Activated naive CD4-positive, alpha-beta T cell treated with anti-CD3 and anti-CD28 coated beads, Interleukin-2, amount 50 U/mL, for 16 hours (primary cell): ENCODE data around the gene USP8.
"Not testable (repeated sequence)": the region's sequence is repeated elsewhere in the genome, so short reads cannot be mapped to it uniquely, and the experiment has no call there.

Source experiments
- DNase-seq: peaks from one replicate; pipeline ENCODE4 v3.0.0-alpha.2; 2020

The USP8 gene

GRCh38 chr15:50452927-50453326 is 28.7 kb downstream of the USP8 start:
- no peak for DNase-seq

GRCh38 chr15:50458348-50459112 is 34.3 kb downstream of the USP8 start:
- no peak for DNase-seq

- no peak for DNase-seq
Observed at GRCh38 chr15:50463423-50464358, 39.5 kb downstream of the USP8 start.

DNA sequence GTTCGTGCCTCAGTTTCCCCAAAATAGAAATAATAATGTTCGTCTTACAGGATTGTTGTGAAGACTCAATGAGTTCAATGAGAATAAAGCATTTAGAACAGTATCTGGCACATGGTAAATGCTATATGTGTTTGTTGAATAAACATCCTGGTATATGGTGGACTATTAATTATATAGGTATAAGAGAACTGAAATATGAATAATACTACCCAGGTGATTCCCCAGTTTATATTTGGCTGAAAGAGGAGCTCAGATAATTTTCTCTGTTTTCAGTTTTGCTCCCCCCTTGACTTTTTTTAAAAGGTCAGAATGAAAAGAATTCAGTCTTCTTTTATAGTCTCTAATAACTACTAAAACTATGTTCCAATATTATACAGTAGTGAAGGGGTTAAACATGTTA is 46.9 kb downstream of the USP8 start:
- no peak for DNase-seq

- no peak for DNase-seq
Observed at GRCh38 chr15:50476143-50476542, 51.9 kb downstream of the USP8 start.

DNA sequence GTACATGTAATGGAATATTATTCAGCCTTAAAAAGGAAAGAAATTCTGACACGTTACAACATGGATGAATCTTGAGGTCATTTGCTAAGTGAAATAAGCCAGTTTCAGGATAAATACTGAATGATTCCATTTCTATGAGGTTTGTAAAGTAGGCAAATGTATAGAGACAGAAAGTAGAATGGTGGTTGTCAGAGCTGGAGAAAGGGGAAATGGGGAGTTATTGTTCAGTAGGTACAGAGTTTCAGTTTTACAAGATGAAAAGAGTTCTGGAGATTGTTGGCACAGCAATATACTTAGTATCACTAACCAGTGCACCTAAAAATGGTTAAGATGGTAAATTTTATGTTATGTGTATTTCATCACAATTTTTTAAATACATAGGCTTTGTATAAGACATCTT is 60.6 kb downstream of the USP8 start:
- no peak for DNase-seq

DNA sequence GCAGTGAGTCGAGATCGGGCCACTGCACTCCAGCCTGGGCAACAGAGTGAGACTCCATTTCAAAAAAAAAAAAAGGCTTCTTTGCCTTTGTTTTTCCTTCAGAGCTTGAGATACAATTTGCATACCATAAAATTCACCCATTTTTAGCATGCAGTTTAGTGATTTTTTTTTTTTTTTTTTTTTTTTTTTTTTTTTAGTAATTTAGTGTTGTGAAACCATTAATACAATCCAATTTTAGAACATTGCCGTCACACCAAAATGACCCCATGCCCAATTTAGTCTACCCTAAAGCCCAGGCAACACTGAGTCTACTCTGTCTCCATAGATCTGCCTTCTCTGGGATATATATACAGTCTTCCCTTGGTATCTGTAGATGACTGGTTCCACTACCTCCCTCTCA is 61.2 kb downstream of the USP8 start:
- DNase-seq: no peak

DNA sequence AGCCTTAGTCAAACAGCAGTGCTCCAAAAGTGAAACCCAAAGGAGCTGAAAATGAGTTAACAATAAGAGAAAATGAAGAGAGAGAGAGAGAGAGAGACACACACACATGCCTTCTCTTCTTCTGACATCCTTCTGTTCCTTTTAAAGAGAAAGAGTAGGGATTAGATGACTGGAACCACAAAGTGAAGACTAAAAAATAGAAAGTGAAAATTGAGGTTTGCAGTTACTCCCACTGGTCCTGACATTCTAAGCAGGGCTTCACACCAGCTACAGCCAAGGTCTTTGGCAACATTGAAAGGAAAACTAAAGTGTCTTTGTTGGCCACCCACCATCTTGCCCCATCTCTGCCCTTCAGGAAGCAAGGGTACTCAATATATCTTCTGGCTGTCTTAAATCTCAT is 63.1 kb downstream of the USP8 start:
- DNase-seq: no peak

DNA sequence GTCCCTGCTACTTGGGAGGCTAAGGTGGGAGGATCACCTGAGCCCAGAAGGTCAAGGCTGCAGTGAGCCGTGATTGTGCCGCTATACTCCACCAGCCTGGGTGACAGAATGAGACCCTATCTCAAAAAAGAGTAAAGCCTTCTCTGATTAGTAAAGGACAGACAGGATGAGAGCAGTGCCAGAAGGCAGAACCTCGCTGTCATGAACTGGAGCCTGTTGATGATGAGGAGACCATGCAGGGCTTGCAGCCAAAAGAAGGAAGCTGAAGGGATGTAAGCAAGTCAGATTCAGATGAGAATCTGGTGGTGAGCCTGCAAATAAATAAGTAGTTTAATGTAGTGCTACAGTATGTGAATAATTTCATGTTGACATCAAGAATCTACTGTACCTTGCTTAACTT is 69.4 kb downstream of the USP8 start:
- no peak for DNase-seq

- DNase-seq: not testable (repeated sequence)
Observed at GRCh38 chr15:50494547-50494946, 70.3 kb downstream of the USP8 start.

DNA sequence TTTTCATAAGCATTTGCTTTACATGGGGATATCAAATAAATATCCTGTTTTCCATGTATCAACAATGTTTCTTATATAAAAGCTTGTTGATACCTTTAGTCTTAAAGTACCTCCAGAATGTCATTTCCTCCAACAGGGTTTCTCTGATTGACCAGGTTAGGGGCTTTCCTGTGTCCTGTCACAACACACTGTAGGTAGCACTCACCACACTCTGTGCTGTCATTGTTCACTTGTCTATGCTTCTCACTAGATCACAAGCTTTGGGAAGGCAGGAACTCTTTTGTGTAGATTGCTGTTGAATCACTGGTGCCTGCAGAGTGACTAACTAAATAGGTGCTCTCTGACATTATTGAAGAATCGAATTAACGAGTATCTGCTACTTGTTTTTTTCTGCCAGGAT is 72.5 kb downstream of the USP8 start:
- DNase-seq: no peak

DNA sequence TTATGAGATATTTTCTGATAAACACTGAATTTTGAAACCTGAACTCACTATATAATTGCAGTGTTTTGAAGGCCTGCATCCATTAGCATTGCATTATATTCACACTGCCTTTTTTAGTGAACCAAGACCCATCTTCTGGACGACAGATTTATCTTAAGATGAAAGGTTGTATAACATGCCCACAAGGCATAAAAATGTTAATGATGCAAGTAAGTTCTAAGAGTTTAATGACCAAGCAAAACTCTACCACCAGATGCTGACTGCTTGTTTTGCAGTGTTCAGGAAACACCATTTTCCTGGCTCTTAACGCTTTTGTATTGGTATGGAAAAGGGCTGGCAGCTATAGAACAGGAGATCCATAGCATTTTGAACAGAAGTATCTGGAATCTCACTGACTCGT is 76.1 kb downstream of the USP8 start:
- DNase-seq: no peak

GRCh38 chr15:50501815-50502214 is 77.6 kb downstream of the USP8 start:
- DNase-seq: no peak

- no peak for DNase-seq
Observed at GRCh38 chr15:50503144-50503543, 78.9 kb downstream of the USP8 start.

DNA sequence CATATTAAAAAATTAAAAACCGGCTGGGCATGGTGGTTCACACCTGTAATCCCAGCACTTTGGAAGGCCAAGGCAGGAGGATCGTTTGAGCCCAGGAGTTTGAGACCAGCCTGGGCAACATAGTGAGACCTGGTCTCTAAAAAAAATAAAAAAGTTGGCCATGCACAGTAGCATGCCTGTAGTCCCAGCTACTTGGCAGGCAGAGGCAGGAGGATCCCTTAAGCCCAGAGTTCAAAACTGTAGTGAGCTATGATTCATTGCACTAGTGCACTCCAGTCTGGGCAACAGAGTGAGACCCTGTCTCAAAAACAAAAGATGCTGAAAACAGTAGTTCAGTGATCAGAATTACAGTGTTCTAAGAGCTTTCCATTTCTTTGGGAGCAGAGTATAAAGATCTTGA is 81.5 kb downstream of the USP8 start:
- not testable (repeated sequence) for DNase-seq

DNA sequence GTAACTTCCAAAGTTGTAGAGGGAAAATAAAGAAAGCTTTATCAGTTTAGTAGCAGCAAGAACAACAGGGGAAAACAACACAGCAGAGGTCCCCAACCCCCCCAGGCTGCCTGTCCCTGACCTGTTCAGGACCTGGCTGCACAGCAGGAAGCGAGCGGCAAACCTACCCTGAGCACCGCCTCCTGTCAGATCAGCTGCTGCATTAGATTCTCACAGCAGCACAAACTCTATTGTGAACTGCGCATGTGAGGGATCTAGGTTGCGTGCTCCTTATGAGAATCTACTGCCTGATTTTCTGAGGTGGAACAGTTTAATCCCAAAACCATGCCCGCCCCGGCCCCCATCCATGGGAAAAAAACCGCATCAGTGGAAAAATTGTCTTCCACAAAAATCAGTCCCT is 81.9 kb downstream of the USP8 start:
- DNase-seq: no peak

DNA sequence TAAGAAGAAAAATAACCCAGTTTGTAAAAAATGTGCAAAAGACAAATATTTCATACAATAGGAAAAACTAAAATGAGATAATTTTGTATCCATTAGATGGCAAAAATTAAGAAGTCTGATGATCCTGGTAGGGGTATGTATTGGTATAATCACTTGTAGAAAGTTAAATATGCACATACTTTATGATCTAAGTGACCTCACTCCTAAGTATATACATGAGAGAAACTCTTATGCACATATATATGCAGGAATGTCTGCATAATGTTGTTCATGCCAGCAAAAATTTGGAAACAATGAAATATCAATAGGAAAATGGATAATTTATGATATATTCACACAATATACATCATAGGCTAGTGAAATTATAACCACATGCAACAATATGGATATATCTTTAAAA is 88.8 kb downstream of the USP8 start:
- DNase-seq: no peak

DNA sequence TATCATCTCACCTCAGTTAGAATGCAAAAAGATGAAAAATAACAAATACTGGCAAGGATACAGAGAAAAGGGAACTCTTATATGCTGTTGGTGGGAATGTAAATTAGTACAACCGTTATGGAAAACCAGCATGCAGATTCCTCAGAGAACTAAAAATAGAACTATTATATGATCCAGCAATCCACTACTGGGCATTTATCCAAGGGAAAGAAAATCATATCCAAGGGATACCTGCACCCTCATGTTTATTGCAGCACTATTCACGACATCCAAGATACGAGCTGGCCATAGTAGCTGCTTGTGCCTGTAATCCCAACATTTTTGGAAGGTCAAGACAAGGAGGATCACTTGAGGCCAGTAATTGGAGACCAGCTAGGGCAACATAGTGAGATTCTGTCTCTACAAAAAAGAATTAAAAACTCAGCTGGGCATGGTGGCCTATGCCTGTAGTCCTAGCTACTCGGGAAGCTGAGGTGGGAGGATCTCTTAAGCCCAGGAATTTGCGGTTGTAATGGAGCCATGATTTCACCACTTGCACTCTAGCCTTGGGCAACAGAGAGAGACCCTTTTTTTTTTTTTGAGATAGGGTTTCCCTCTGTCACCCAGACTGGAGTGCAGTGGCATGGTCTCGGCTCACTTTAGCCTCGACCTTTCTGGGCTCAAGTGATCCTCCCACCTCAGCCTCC is 95.7 kb downstream of the USP8 start:
- no peak for DNase-seq

GRCh38 chr15:50523851-50524251 is 99.6 kb downstream of the USP8 start:
- DNase-seq: no peak

DNA sequence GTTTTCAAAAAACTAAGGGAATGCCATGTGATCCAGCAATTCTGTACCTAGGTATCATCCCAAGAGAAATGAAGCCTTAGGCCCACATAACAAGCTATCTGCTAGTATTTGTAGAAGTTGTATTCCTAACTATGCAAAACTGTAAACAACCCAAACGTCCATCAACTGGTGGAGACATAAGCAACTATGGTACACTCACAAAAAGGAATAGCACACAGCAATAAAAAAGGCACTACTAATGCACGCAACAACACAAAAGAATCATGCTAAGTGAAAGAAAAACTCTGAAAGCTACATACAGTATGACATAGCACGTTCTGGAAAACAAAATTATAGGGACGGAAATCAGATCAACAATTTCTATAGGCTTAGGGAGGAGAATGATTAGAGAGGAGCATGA is 107.0 kb downstream of the USP8 start:
- DNase-seq: no peak

DNA sequence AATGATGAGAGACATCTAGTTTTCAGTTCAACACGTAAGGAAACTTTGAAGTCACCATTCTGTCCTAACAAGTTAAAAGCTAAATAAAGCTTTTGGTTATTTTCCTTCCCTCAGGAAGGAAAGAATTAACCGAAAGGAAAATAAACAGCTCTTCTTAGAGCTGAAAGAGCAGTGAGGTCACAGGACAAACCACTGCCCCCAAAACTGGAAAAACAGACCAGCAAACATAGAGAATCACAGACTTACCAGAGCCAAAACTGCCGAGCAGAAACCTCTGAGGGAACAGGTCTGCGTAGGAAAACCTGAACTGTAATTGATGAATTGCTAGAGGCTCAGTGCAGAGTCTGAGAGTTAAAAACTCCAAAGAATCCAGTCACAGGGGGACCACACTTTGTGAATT is 107.6 kb downstream of the USP8 start:
- DNase-seq: no peak

DNA sequence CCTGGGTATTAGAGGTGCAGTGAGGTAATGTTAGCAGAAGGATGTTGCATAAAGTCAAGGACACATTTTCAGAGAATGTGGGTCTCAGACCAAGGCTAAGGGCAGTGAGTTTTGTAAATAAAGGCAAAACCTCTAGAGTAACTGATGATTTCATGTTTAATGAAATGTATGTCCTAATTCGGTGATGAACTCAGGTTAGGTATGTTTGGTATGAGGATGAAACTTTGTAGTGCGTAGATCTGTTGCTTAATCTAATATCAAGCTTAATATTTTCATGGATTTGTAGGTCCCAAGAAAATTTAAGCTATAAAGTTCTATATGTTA is 118.6 kb downstream of the USP8 start:
- no peak for DNase-seq

- no peak for DNase-seq
Observed at GRCh38 chr15:50543556-50543955, 119.4 kb downstream of the USP8 start.

GRCh38 chr15:50544368-50544767 is 120.2 kb downstream of the USP8 start:
- no peak for DNase-seq
